Peyer's patch (tissue), 4 donors: ENCODE measurements around the gene ZDHHC11.
"Not testable (repeated sequence)": the region's sequence is repeated elsewhere in the genome, so short reads cannot be mapped to it uniquely, and the experiment has no call there.

Experiments
- POLR2A ChIP-seq, 2 donors: fragments of 450-650 bp; IDR thresholded peaks; one replicate each; pipeline ENCODE4 v1.5.1; 2017; ENCODE audit warnings: antibody characterized with exemption in 2 of 2, mild to moderate bottlenecking in 2 of 2, moderate library complexity in 2 of 2
- TF ChIP-seq, protein P1 (sequence below), 6 experiments: fragments of 450-650 bp in 4 of 6; fragments of 200-600 bp in 2 of 6; sonication (generic) in 1 of 6; IDR thresholded peaks; one replicate each; pipeline ENCODE4 v1.5.1; 2017 to 2019; ENCODE audit warnings: antibody characterized with exemption in 6 of 6, mild to moderate bottlenecking in 3 of 6, moderate library complexity in 1 of 6

GRCh38 chr5:843926-844325, 6.9 kb downstream of the ZDHHC11 start:
- TF ChIP-seq, protein P1, sequence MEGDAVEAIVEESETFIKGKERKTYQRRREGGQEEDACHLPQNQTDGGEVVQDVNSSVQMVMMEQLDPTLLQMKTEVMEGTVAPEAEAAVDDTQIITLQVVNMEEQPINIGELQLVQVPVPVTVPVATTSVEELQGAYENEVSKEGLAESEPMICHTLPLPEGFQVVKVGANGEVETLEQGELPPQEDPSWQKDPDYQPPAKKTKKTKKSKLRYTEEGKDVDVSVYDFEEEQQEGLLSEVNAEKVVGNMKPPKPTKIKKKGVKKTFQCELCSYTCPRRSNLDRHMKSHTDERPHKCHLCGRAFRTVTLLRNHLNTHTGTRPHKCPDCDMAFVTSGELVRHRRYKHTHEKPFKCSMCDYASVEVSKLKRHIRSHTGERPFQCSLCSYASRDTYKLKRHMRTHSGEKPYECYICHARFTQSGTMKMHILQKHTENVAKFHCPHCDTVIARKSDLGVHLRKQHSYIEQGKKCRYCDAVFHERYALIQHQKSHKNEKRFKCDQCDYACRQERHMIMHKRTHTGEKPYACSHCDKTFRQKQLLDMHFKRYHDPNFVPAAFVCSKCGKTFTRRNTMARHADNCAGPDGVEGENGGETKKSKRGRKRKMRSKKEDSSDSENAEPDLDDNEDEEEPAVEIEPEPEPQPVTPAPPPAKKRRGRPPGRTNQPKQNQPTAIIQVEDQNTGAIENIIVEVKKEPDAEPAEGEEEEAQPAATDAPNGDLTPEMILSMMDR (IDR thresholded peaks at IDR 0.05) = not testable (repeated sequence)
- TF ChIP-seq POLR2A (IDR thresholded peaks at IDR 0.05) = not testable (repeated sequence)
